ENCODE data around the gene HGD.
"Not testable (repeated sequence)": the region's sequence is repeated elsewhere in the genome, so short reads cannot be mapped to it uniquely, and the experiment has no call there.

Gene HGD

GRCh38 chr3:120678984-120679383, 3.1 kb downstream of the HGD start:
- no peak for DNase-seq

- no peak for DNase-seq
Measured at GRCh38 chr3:120678331-120678947, 3.6 kb downstream of the HGD start.

- not testable (repeated sequence) for DNase-seq
Measured at GRCh38 chr3:120677193-120677592, 4.8 kb downstream of the HGD start.

- DNase-seq: no peak
Measured at GRCh38 chr3:120673116-120673515, 8.9 kb downstream of the HGD start.

GRCh38 chr3:120670576-120670975, 11.5 kb downstream of the HGD start:
- no peak for DNase-seq

- no peak for DNase-seq
Measured at GRCh38 chr3:120664926-120665325, 17.1 kb downstream of the HGD start.

GRCh38 chr3:120661945-120662344, 20.1 kb downstream of the HGD start:
- DNase-seq: no peak

GRCh38 chr3:120661106-120661905, 20.7 kb downstream of the HGD start:
- no peak for DNase-seq

GRCh38 chr3:120659834-120660233, 22.2 kb downstream of the HGD start:
- no peak for DNase-seq

- DNase-seq: no peak
Measured at GRCh38 chr3:120659285-120659684, 22.8 kb downstream of the HGD start.

GRCh38 chr3:120652896-120653545, 29.0 kb downstream of the HGD start:
- DNase-seq: no peak

GRCh38 chr3:120652281-120652680, 29.8 kb downstream of the HGD start:
- no peak for DNase-seq

GRCh38 chr3:120650311-120650710, 31.7 kb downstream of the HGD start:
- no peak for DNase-seq

GRCh38 chr3:120649830-120650233, 32.2 kb downstream of the HGD start:
- DNase-seq: no peak

GRCh38 chr3:120648290-120648689, 33.7 kb downstream of the HGD start:
- DNase-seq: no peak

- DNase-seq: no peak
Measured at GRCh38 chr3:120646771-120647432, 35.1 kb downstream of the HGD start.

GRCh38 chr3:120645083-120645845, 36.8 kb downstream of the HGD start:
- no peak for DNase-seq

- DNase-seq: no peak
Measured at GRCh38 chr3:120642368-120642948, 39.6 kb downstream of the HGD start.

- DNase-seq: no peak
Measured at GRCh38 chr3:120641696-120642246, 40.3 kb downstream of the HGD start.

GRCh38 chr3:120640231-120640630, 41.8 kb downstream of the HGD start:
- DNase-seq: no peak

- not testable (repeated sequence) for DNase-seq
Measured at GRCh38 chr3:120638820-120639219, 43.2 kb downstream of the HGD start.

All from NCI-H1105 (cell line).